ENCODE results near the gene SLC51B. TPM values are rescaled to one million over a fixed set of nuclear protein-coding genes. Genes with fewer than 3 reads are reported as not detected.
A peak's percentile ranks its signal among the peaks of the same experiment; 100 is the strongest.

Gene SLC51B
- total and polyA plus RNA-seq, 2 of the 4 experiments (the other 2 are of a cell fraction) = not detected

GRCh38 chr15:65068403-65068788 lies 23.2 kb downstream of the SLC51B start:
- Histone ChIP-seq H3K4ac (ENCODE audit: low read depth, low read length) (peak overlapping the region; percentile 74), H2BK5ac (ENCODE audit: low read depth, low read length, poor library complexity, severe bottlenecking) (peak overlapping the region; percentile 58), H3K27ac (ENCODE audit: insufficient read depth, low read length) (peak overlapping the region; percentile 77; the same call in 1 of the 2 replicates), H3K14ac (replicated peaks; ENCODE audit: low read depth, low read length) (peak overlapping the region; percentile 61), H4K5ac (ENCODE audit: low read depth, low read length) (peak overlapping the region; percentile 62), H3K4me2 (ENCODE audit: low read depth, low read length) (peak overlapping the region; percentile 42; the same call in 1 of the 2 replicates), H3K9ac (ENCODE audit: low read depth, low read length) (no peak overlapping the region), H3K27me3 (ENCODE audit: control insufficient read depth, insufficient read depth, low read length) (peaks cover 16% of the 10 kb centered on the region), H2BK20ac (ENCODE audit: low read depth, low read length) (peak overlapping the region; percentile 81), H3K23ac (ENCODE audit: low read depth, low read length) (peak overlapping the region; percentile 68; the same call in 1 of the 2 replicates), H2BK15ac (ENCODE audit: low read depth, low read length) (peak overlapping the region; percentile 5; the same call in 1 of the 3 replicates), H3K36me3 (ENCODE audit: control insufficient read depth, insufficient read depth, low read length) (no peaks in the 10 kb centered on the region), H3K9me1 (ENCODE audit: insufficient read depth, low read length) (peaks cover 37% of the 10 kb centered on the region), H2AK9ac (replicated peaks; ENCODE audit: low read depth, low read length, poor library complexity) (peak overlapping the region; percentile 60), H4K8ac (ENCODE audit: low read depth in 2 of 2, low read length in 2 of 2) (peak overlapping the region in 1 of 2 experiments; percentile 20; a peak in 2 of 4 replicates), H2AK5ac (ENCODE audit: low read depth, low read length) (peak overlapping the region; percentile 78), H2BK120ac (ENCODE audit: low read depth, low read length) (peak overlapping the region; percentile 92), H2AFZ (replicated peaks; ENCODE audit: low read length, poor library complexity) (peak overlapping the region; percentile 58), H3K56ac (ENCODE audit: extremely low read depth, insufficient read depth, low read length) (no peak overlapping the region), H3K9me3 (ENCODE audit: control insufficient read depth, insufficient read depth, low read length) (no peaks in the 10 kb centered on the region), H4K20me1 (ENCODE audit: insufficient read depth, low read length) (peaks cover 9% of the 10 kb centered on the region), H3K79me1 (ENCODE audit: low read depth in 1 of 2, low read length in 2 of 2) (no peaks in the 10 kb centered on the region), H3K4me3 (ENCODE audit: insufficient read depth, low read depth, low read length) (no peak overlapping the region), H4K91ac (ENCODE audit: insufficient read depth, low read depth, low read length) (peak overlapping the region; percentile 68), H3K4me1 (ENCODE audit: control insufficient read depth, insufficient read depth, low read length) (peaks cover 42% of the 10 kb centered on the region), H3K18ac (ENCODE audit: low read depth, low read length) (peak overlapping the region; percentile 78)
- in situ Hi-C loops (cut with MboI; ENCODE audit: low sequenced_read_pairs) (no loop called here), intact Hi-C loops (cut with micrococcal nuclease) (no loop called here), dilution Hi-C loops (cut with HindIII; ENCODE audit: low sequenced_read_pairs, unreplicated experiment) (no loop called here)
- POLR2A ChIA-PET (ENCODE audit: unreplicated experiment) = no interaction called here
- no TSS peak for BruUV-seq (replicated peaks)
- DNase-seq = no peak
- TF ChIP-seq NFE2L2 (IDR thresholded peaks at IDR 0.05; ENCODE audit: low read depth, low read length) (no peak), MAFK (IDR thresholded peaks at IDR 0.05; ENCODE audit: low read depth, low read length) (no peak), MAZ (IDR thresholded peaks at IDR 0.05; ENCODE audit: borderline replicate concordance, low read depth, low read length) (no peak), POLR2A (IDR thresholded peaks at IDR 0.05; ENCODE audit: low read depth, low read length) (no peak), RAD21 (IDR thresholded peaks at IDR 0.05; ENCODE audit: low read length) (no peak), USF2 (IDR thresholded peaks at IDR 0.05; ENCODE audit: low read depth, low read length) (no peak), SMC3 (IDR thresholded peaks at IDR 0.05; ENCODE audit: low read depth, low read length) (no peak), CEBPB (IDR thresholded peaks at IDR 0.05; ENCODE audit: low read depth, low read length) (no peak), CHD1 (IDR thresholded peaks at IDR 0.05; ENCODE audit: low read depth, low read length) (no peak), FOS (IDR thresholded peaks at IDR 0.05; ENCODE audit: low read depth, low read length) (no peak), RCOR1 (IDR thresholded peaks at IDR 0.05; ENCODE audit: insufficient replicate concordance, low read length) (no peak), MXI1 (IDR thresholded peaks at IDR 0.05; ENCODE audit: borderline replicate concordance, low read depth, low read length) (no peak), BHLHE40 (IDR thresholded peaks at IDR 0.05; ENCODE audit: low read depth, low read length) (no peak)
- TF ChIP-seq, protein P1, sequence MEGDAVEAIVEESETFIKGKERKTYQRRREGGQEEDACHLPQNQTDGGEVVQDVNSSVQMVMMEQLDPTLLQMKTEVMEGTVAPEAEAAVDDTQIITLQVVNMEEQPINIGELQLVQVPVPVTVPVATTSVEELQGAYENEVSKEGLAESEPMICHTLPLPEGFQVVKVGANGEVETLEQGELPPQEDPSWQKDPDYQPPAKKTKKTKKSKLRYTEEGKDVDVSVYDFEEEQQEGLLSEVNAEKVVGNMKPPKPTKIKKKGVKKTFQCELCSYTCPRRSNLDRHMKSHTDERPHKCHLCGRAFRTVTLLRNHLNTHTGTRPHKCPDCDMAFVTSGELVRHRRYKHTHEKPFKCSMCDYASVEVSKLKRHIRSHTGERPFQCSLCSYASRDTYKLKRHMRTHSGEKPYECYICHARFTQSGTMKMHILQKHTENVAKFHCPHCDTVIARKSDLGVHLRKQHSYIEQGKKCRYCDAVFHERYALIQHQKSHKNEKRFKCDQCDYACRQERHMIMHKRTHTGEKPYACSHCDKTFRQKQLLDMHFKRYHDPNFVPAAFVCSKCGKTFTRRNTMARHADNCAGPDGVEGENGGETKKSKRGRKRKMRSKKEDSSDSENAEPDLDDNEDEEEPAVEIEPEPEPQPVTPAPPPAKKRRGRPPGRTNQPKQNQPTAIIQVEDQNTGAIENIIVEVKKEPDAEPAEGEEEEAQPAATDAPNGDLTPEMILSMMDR (conservative IDR thresholded peaks at IDR 0.05; ENCODE audit: low read depth, low read length) = no peak
- TF ChIP-seq, protein P2, sequence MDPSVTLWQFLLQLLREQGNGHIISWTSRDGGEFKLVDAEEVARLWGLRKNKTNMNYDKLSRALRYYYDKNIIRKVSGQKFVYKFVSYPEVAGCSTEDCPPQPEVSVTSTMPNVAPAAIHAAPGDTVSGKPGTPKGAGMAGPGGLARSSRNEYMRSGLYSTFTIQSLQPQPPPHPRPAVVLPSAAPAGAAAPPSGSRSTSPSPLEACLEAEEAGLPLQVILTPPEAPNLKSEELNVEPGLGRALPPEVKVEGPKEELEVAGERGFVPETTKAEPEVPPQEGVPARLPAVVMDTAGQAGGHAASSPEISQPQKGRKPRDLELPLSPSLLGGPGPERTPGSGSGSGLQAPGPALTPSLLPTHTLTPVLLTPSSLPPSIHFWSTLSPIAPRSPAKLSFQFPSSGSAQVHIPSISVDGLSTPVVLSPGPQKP (IDR thresholded peaks at IDR 0.05; ENCODE audit: borderline replicate concordance, low read depth, low read length) = no peak
- ATAC-seq (ENCODE audit: low read depth) = no peak
- no CpG with 5 or more reads among the region's 3 CpGs for WGBS, 2 experiments (ENCODE audit: extremely low coverage in 2 of 2, insufficient read length in 1 of 2)
- CTCF ChIA-PET = interaction anchor here (1.6 to 2.2 kb wide), 2 partner anchors 14 to 33 kb away, joined by 6 to 8 read pairs; no protein-coding TSS in a partner anchor

Measured in IMR-90 (cell line).